Trophoblast cell (in vitro differentiated cells and primary cell): ENCODE measurements around the gene GGTA1.
A peak's percentile ranks its signal among the peaks of the same experiment; 100 is the strongest.

ENCODE experiments used
- DNase-seq, 2 donors: peaks; one replicate each; pipeline ENCODE4 v3.0.0-alpha.2; 2016
- H2AFZ ChIP-seq: 2 replicates; pipeline ENCODE4 v1.6.1; 2013; ENCODE audit warnings: low read length, moderate library complexity, mild to moderate bottlenecking; ENCODE audit not compliant: insufficient read depth, poor library complexity
- H2AK5ac ChIP-seq: 2 replicates; pipeline ENCODE4 v1.6.1; 2013; ENCODE audit warnings: mild to moderate bottlenecking, low read length
- H2BK120ac ChIP-seq: 2 replicates; pipeline ENCODE4 v1.6.1; 2013; ENCODE audit warnings: low read length, mild to moderate bottlenecking, moderate library complexity; ENCODE audit not compliant: insufficient read depth, poor library complexity
- H2BK12ac ChIP-seq: 2 replicates; pipeline ENCODE4 v1.6.1; 2013; ENCODE audit warnings: mild to moderate bottlenecking, low read length, moderate library complexity
- H2BK5ac ChIP-seq: 2 replicates; pipeline ENCODE4 v1.6.1; 2013; ENCODE audit warnings: low read length, low read depth, moderate library complexity, mild to moderate bottlenecking; ENCODE audit not compliant: poor library complexity
- H3K14ac ChIP-seq: 2 replicates; pipeline ENCODE4 v1.6.1; 2013; ENCODE audit warnings: mild to moderate bottlenecking, low read length
- H3K18ac ChIP-seq: 2 replicates; pipeline ENCODE4 v1.6.1; 2013; ENCODE audit warnings: mild to moderate bottlenecking, low read length
- H3K23ac ChIP-seq: 2 replicates; pipeline ENCODE4 v1.6.1; 2013; ENCODE audit warnings: low read length
- H3K27ac ChIP-seq: 2 replicates; pipeline ENCODE4 v1.5.1; 2013; ENCODE audit warnings: low read depth, mild to moderate bottlenecking, inconsistent platforms, low read length, moderate library complexity
- H3K27me3 ChIP-seq: 2 replicates; pipeline ENCODE4 v1.6.1; 2013; ENCODE audit warnings: inconsistent platforms, mild to moderate bottlenecking, low read length, moderate library complexity; ENCODE audit not compliant: insufficient read depth
- H3K36me3 ChIP-seq, 2 experiments: 1 replicate in 1 of 2; 2 replicates in 1 of 2; pipeline ENCODE4 v1.6.1; 2013; ENCODE audit warnings: low read length in 2 of 2, mild to moderate bottlenecking in 2 of 2, moderate library complexity in 1 of 2; ENCODE audit not compliant: insufficient read depth in 2 of 2, control insufficient read depth in 1 of 2
- H3K4ac ChIP-seq: 2 replicates; pipeline ENCODE4 v1.6.1; 2013; ENCODE audit warnings: low read depth, mild to moderate bottlenecking, low read length, moderate library complexity
- H3K4me1 ChIP-seq, 2 experiments: 1 replicate in 1 of 2; 2 replicates in 1 of 2; pipeline ENCODE4 v1.6.1; 2013; ENCODE audit warnings: low read length in 2 of 2, mild to moderate bottlenecking in 2 of 2, moderate library complexity in 1 of 2; ENCODE audit not compliant: insufficient read depth in 2 of 2, control insufficient read depth in 1 of 2
- H3K4me2 ChIP-seq: 2 replicates; pipeline ENCODE4 v1.6.1; 2013; ENCODE audit warnings: inconsistent platforms, mild to moderate bottlenecking, low read length, moderate library complexity
- H3K4me3 ChIP-seq: 2 replicates; pipeline ENCODE4 v1.5.1; 2013; ENCODE audit warnings: mild to moderate bottlenecking, low read depth, low read length, inconsistent platforms
- H3K79me1 ChIP-seq: one replicate; pipeline ENCODE4 v1.6.1; 2013; ENCODE audit warnings: low read length
- H3K79me2 ChIP-seq: 2 replicates; pipeline ENCODE4 v1.6.1; 2013; ENCODE audit warnings: low read length, mild to moderate bottlenecking; ENCODE audit not compliant: control insufficient read depth, insufficient read depth, poor library complexity
- H3K9ac ChIP-seq: 2 replicates; pipeline ENCODE4 v1.6.1; 2013; ENCODE audit warnings: mild to moderate bottlenecking, low read length
- H3K9me3 ChIP-seq: 2 replicates; pipeline ENCODE4 v1.6.1; 2013; ENCODE audit warnings: low read depth, mild to moderate bottlenecking, control low read depth, inconsistent platforms, low read length; ENCODE audit not compliant: insufficient read depth
- H4K12ac ChIP-seq: 2 replicates; pipeline ENCODE4 v1.6.1; 2013; ENCODE audit warnings: low read depth, mild to moderate bottlenecking, low read length, moderate library complexity
- H4K8ac ChIP-seq: 2 replicates; pipeline ENCODE4 v1.6.1; 2013; ENCODE audit warnings: low read depth, mild to moderate bottlenecking, low read length, moderate library complexity
- H4K91ac ChIP-seq: one replicate; pipeline ENCODE4 v1.6.1; 2013; ENCODE audit warnings: low read depth, mild to moderate bottlenecking, low read length, moderate library complexity
- WGBS: extraction: QIAGEN DNeasy Blood & Tissue Kit; methylation state at CpG from one replicate; pipeline ENCODE4 v1.1.7; 2013; ENCODE audit warnings: missing lambda C conversion rate; ENCODE audit not compliant: insufficient read length, insufficient coverage; ENCODE audit errors: extremely low coverage; 5-methylcytosine and 5-hydroxymethylcytosine counted together

The GGTA1 gene

DNA sequence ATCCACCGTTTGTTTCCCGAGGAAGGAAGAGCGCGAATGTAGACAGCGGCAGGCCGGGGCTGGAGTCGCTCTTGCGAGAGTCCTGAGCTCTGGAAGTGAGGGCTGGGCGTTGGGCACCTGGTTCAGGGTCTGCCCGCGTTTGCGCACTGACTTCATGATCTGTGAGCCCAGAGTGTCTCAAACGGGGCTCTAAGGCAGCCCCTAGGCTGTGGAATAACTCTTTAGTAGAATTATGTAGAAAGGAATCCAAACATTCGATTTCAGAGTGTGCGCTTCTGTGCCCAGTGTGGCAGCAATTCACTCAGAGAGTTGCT, 478 bp upstream of the GGTA1 start:
- H2BK5ac ChIP-seq = no peak overlapping the region
- no peak overlapping the region for H3K23ac ChIP-seq

DNA sequence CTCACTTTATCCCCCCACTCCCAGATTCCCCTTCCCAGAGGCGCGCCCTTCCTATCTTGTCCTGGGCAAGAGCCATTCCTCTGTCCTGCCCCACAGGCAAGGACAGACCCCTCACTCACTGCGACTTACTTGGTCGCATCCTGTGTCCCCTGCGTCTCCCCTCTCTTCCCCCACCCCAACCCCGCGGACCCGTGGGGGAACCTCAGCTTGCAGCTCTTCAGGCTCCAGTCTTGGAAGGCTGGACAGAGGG, 542 bp downstream of the GGTA1 start:
- Histone ChIP-seq H3K9ac (no peak overlapping the region), H2BK12ac (no peak overlapping the region), H3K4ac (no peak overlapping the region), H4K12ac (no peak overlapping the region), H2AK5ac (no peak overlapping the region), H3K9me3 (peaks cover 2% of the 10 kb centered on the region), H3K27me3 (peaks cover 30% of the 10 kb centered on the region), H3K4me3 (peak overlapping the region; percentile 32), H3K79me1 (no peaks in the 10 kb centered on the region), H3K79me2 (no peaks in the 10 kb centered on the region), H3K4me1 (peaks cover 8 to 10% of the 10 kb centered on the region in 2 experiments), H3K23ac (no peak overlapping the region), H3K36me3 (no peaks in the 10 kb centered on the region), H3K4me2 (peak overlapping the region; percentile 66), H2AFZ (peak overlapping the region; percentile 66), H2BK120ac (no peak overlapping the region), H3K27ac (no peak overlapping the region), H4K8ac (no peak overlapping the region), H2BK5ac (no peak overlapping the region), H3K18ac (no peak overlapping the region), H3K14ac (no peak overlapping the region), H4K91ac (no peak overlapping the region)
- no peak for DNase-seq
- WGBS = no CpG with 5 or more reads among the region's 8 CpGs

More for the DNA sequence above, 478 bp upstream of the GGTA1 start:
- no CpG with 5 or more reads among the region's 15 CpGs for WGBS
- Histone ChIP-seq H3K4me3 (no peak overlapping the region), H3K4me2 (peak overlapping the region; percentile 66), H3K9ac (no peak overlapping the region), H3K4me1 (peaks cover 8 to 10% of the 10 kb centered on the region in 2 experiments), H4K12ac (no peak overlapping the region), H3K36me3 (no peaks in the 10 kb centered on the region), H3K79me1 (no peaks in the 10 kb centered on the region), H3K79me2 (no peaks in the 10 kb centered on the region), H2AK5ac (no peak overlapping the region), H2AFZ (peak overlapping the region; percentile 56), H3K27ac (no peak overlapping the region), H3K14ac (no peak overlapping the region), H2BK120ac (no peak overlapping the region), H4K91ac (no peak overlapping the region), H3K4ac (no peak overlapping the region), H3K9me3 (peaks cover 2% of the 10 kb centered on the region), H4K8ac (no peak overlapping the region), H3K27me3 (peaks cover 30% of the 10 kb centered on the region), H3K18ac (no peak overlapping the region), H2BK12ac (no peak overlapping the region)
- no peak for DNase-seq

DNA sequence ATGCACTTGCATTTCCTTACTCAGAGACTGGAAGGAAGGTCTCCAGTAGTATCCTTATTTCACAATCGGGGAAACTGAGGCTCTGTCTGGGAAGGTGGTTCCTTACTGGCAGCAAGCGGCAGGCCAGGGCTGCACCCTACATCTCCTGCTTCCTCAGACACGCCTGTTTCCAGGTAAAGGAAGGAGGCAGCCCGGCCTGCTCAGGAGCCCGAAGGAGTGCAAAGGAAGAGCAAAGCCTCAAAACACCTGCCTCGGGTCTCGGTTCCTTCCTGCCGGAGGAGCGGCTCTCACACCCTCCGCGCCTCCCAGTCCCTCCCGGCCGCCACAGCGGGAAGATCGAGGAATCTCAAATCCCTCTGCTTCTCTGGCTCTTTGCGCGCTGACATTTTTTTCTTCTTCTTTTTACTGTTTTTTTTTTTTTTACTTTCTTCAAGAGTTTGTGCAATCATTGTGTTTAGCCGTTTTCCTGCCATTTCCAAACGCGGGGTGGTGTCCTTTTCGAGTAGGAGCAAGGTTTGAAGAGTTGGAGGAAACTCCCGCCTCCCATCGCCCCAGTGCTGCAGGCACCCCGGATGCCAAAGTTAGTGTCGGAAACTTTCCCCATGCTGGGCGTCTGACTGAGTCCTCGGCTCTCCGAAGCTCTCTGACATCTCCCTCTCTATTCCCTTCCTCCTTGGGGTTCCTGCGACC, 1.0 kb downstream of the GGTA1 start:
- Histone ChIP-seq H2AK5ac (no peak overlapping the region), H3K9me3 (peaks cover 2% of the 10 kb centered on the region), H3K4me1 (peaks cover 8 to 10% of the 10 kb centered on the region in 2 experiments), H3K36me3 (no peaks in the 10 kb centered on the region), H2BK5ac (no peak overlapping the region), H3K4me2 (peak overlapping the region; percentile 66), H2AFZ (no peak overlapping the region), H2BK120ac (no peak overlapping the region), H4K91ac (no peak overlapping the region), H3K23ac (no peak overlapping the region), H3K27me3 (peaks cover 30% of the 10 kb centered on the region), H3K79me1 (no peaks in the 10 kb centered on the region), H4K12ac (no peak overlapping the region), H3K14ac (no peak overlapping the region), H3K79me2 (no peaks in the 10 kb centered on the region), H3K4ac (no peak overlapping the region), H3K9ac (no peak overlapping the region), H4K8ac (no peak overlapping the region), H2BK12ac (no peak overlapping the region), H3K18ac (no peak overlapping the region), H3K4me3 (no peak overlapping the region), H3K27ac (no peak overlapping the region)
- DNase-seq = peak in 1 of 2 donors; percentile 45
- WGBS = no CpG with 5 or more reads among the region's 29 CpGs

- no peak overlapping the region for H3K4ac ChIP-seq
- no peak overlapping the region for H2AFZ ChIP-seq
- no peak overlapping the region for H3K9ac ChIP-seq
- no peak overlapping the region for H3K4me3 ChIP-seq
- peaks cover 2% of the 10 kb centered on the region for H3K9me3 ChIP-seq
- no peak overlapping the region for H2BK12ac ChIP-seq
- H2BK120ac ChIP-seq = no peak overlapping the region
- H3K4me1 ChIP-seq = peaks cover 8 to 12% of the 10 kb centered on the region in 2 experiments
- DNase-seq = peak; percentile 83 to 95
- H3K79me2 ChIP-seq = no peaks in the 10 kb centered on the region
- H3K14ac ChIP-seq = no peak overlapping the region
- H3K36me3 ChIP-seq = no peaks in the 10 kb centered on the region
- H3K79me1 ChIP-seq = no peaks in the 10 kb centered on the region
- no peak overlapping the region for H3K23ac ChIP-seq
- no peak overlapping the region for H2BK5ac ChIP-seq
- WGBS = no CpG with 5 or more reads among the region's 4 CpGs
- H3K27ac ChIP-seq = no peak overlapping the region
- no peak overlapping the region for H3K4me2 ChIP-seq
- H4K12ac ChIP-seq = no peak overlapping the region
- H3K27me3 ChIP-seq = peaks cover 30% of the 10 kb centered on the region
- no peak overlapping the region for H4K8ac ChIP-seq
- no peak overlapping the region for H3K18ac ChIP-seq
- no peak overlapping the region for H2AK5ac ChIP-seq
- H4K91ac ChIP-seq = no peak overlapping the region
Measured at GRCh38 chr9:121498150-121498486, 1.5 kb downstream of the GGTA1 start.
